GM12892 (cell line): ENCODE results near the gene RANBP9.

Experiments used
- POLR2A ChIP-seq: IDR thresholded peaks from 2 replicates; pipeline ENCODE4 v1.6.1; 2011; ENCODE audit warnings: low read depth, low read length, control low read depth
- POLR2AphosphoS5 ChIP-seq: IDR thresholded peaks from 2 replicates; pipeline ENCODE4 v1.6.1; 2011; ENCODE audit warnings: low read depth, low read length, control low read depth

- TF ChIP-seq POLR2AphosphoS5 (no peak; the same call in 1 of the 2 replicates), POLR2A (no peak)
These were observed 307 bp downstream of the RANBP9 start for GRCh38 chr6:13711324-13711732.
